Right lobe of liver (tissue), 6 donors: ENCODE data around the gene ARMC9. TPM values are rescaled to one million over a fixed set of nuclear protein-coding genes. Genes with fewer than 3 reads are reported as not detected.
"Not testable (repeated sequence)": the region's sequence is repeated elsewhere in the genome, so short reads cannot be mapped to it uniquely, and the experiment has no call there.

Experiments used
- ATAC-seq, 4 donors: fragments of 200-7000 bp; cut with Tn5 transposase; one replicate each; pipeline ENCODE4 v1.9.1; 2020; ENCODE audit warnings: mild to moderate bottlenecking in 4 of 4, moderate library complexity in 4 of 4
- DNase-seq, 3 donors: peaks; one replicate each; pipeline ENCODE4 v3.0.0-alpha.2; 2020
- H3K27ac ChIP-seq, 3 donors: fragments of 200-600 bp; one replicate each; pipeline ENCODE4 v1.8.0; 2022
- H3K27me3 ChIP-seq, 2 donors: fragments of 200-600 bp; one replicate each; pipeline ENCODE4 v1.8.0; 2022
- H3K36me3 ChIP-seq, 4 donors: fragments of 200-600 bp; sonication (generic) in 1 of 4; one replicate each; pipeline versions ENCODE4 v1.5.1 to v1.8.0; 2017 to 2022; ENCODE audit warnings: control low read depth in 1 of 4
- H3K4me1 ChIP-seq, 4 donors: fragments of 200-600 bp; sonication (generic) in 1 of 4; one replicate each; pipeline versions ENCODE4 v1.5.1 to v1.8.0; 2017 to 2022; ENCODE audit warnings: control low read depth in 1 of 4
- H3K4me3 ChIP-seq, 3 donors: fragments of 200-600 bp; one replicate each; pipeline ENCODE4 v1.8.0; 2022
- H3K9me3 ChIP-seq, 4 donors: fragments of 200-600 bp; sonication (generic) in 1 of 4; one replicate each; pipeline versions ENCODE4 v1.5.1 to v1.8.0; 2017 to 2022; ENCODE audit warnings: control low read depth in 1 of 4
- POLR2A ChIP-seq: fragments of 450-650 bp; IDR thresholded peaks from one replicate; pipeline ENCODE4 v1.6.1; 2017; ENCODE audit warnings: antibody characterized with exemption, mild to moderate bottlenecking
- WGBS: methylation state at CpG from one replicate; pipeline ENCODE4 v1.1.6; 2018; ENCODE audit warnings: low coverage, low lambda C conversion rate; ENCODE audit not compliant: insufficient coverage; ENCODE audit errors: missing lambda C conversion rate; 5-methylcytosine and 5-hydroxymethylcytosine counted together
- intact Hi-C, 2 donors: fragments of 100-400 bp; cut with DNase I; formaldehyde crosslinking; loops; one replicate each; pipeline versions ENCODE4 v1.11.2 to v1.14.1; 2022
- total RNA-seq, 6 experiments: library from RNA; depleted of rRNA in 2 of 6; stranded (reverse); fragments of >200 nt in 2 of 6; fragmentation: NEBNext Ultra II Directional in 3 of 6; extraction: Animal tissue kit (Norgen Biotek cat#: 25700) in 3 of 6; gene quantifications; one replicate each; pipeline versions ENCODE4 v1.1.0 to v1.2.4, GENCODE V29; 2016 to 2023
- TF ChIP-seq, protein P1 (sequence below), 4 donors: fragments of 200-600 bp in 3 of 4; fragments of 450-650 bp in 1 of 4; IDR thresholded peaks; one replicate each; pipeline versions ENCODE4 v1.5.1 to v1.8.0; 2016 to 2022; ENCODE audit warnings: antibody characterized with exemption in 4 of 4, mild to moderate bottlenecking in 2 of 4
- donor health status: DM: no; HTN: yes; CAD: no.
- donor health status: DM: no; HTN: no; CAD: no.
- donor health status: DM: no; HTN: no; CAD: no.
- donor health status: DM: no; HTN: yes; CAD: no.
- donor health status: DM: no; HTN: yes; CAD: no.

ARMC9 gene
- total RNA-seq, 6 experiments from 2014 or later, result 1.5 to 7.7 (median 2.4) TPM

GRCh38 chr2:231246171-231246842 lies 47.9 kb downstream of the ARMC9 start:
- 84% methylated on average over 6 of the region's 7 CpGs for WGBS
- Histone ChIP-seq H3K27me3 (no peaks in the 10 kb centered on the region), H3K36me3 (no peaks in the 10 kb centered on the region), H3K4me1 (no peaks in the 10 kb centered on the region), H3K27ac (no peak overlapping the region), H3K4me3 (no peak overlapping the region), H3K9me3 (no peaks in the 10 kb centered on the region)
- no peak for ATAC-seq
- no peak for DNase-seq
- intact Hi-C loops, result no loop called here
- TF ChIP-seq, protein P1, sequence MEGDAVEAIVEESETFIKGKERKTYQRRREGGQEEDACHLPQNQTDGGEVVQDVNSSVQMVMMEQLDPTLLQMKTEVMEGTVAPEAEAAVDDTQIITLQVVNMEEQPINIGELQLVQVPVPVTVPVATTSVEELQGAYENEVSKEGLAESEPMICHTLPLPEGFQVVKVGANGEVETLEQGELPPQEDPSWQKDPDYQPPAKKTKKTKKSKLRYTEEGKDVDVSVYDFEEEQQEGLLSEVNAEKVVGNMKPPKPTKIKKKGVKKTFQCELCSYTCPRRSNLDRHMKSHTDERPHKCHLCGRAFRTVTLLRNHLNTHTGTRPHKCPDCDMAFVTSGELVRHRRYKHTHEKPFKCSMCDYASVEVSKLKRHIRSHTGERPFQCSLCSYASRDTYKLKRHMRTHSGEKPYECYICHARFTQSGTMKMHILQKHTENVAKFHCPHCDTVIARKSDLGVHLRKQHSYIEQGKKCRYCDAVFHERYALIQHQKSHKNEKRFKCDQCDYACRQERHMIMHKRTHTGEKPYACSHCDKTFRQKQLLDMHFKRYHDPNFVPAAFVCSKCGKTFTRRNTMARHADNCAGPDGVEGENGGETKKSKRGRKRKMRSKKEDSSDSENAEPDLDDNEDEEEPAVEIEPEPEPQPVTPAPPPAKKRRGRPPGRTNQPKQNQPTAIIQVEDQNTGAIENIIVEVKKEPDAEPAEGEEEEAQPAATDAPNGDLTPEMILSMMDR (IDR thresholded peaks at IDR 0.05), result no peak
- no peak for TF ChIP-seq POLR2A

DNA sequence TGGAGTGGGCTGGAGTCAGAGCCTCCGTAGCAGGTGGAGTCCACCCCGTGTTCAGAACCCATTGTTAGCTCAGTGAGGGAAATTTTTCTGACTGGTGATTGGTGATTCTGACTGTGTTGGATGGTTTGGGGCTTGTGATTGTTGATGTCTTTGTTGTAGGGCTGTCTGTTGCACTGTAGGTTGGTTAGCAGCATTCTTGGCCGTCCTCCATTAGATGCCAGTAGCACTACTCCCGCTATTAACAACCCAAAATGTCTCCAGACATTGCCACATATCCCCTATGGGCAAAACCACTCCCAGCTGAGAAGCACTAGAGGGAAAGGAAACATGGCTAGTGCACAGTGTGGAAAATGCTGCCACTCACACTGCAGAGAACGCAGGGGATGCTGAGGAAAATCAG lies 51.7 kb downstream of the ARMC9 start:
- H3K4me1 ChIP-seq, result no peaks in the 10 kb centered on the region
- DNase-seq (no peak), ATAC-seq (no peak)
- H3K36me3 ChIP-seq, result no peaks in the 10 kb centered on the region
- TF ChIP-seq, protein P1 (IDR thresholded peaks at IDR 0.05), result no peak
- no peak for TF ChIP-seq POLR2A
- H3K9me3 ChIP-seq, result no peaks in the 10 kb centered on the region
- H3K4me3 ChIP-seq, result no peak overlapping the region
- no peaks in the 10 kb centered on the region for H3K27me3 ChIP-seq
- no peak overlapping the region for H3K27ac ChIP-seq
- intact Hi-C loops, result no loop called here
- WGBS, result 82% methylated on average over 1 of the region's 5 CpGs

GRCh38 chr2:231250698-231251097 lies 52.3 kb downstream of the ARMC9 start:
- Histone ChIP-seq H3K27me3 (no peaks in the 10 kb centered on the region), H3K9me3 (no peaks in the 10 kb centered on the region), H3K27ac (no peak overlapping the region), H3K36me3 (no peaks in the 10 kb centered on the region), H3K4me1 (no peaks in the 10 kb centered on the region), H3K4me3 (no peak overlapping the region)
- intact Hi-C loops, result no loop called here
- WGBS, result 58% methylated on average over 3 of the region's 3 CpGs
- ATAC-seq, result no peak
- TF ChIP-seq, protein P1 (IDR thresholded peaks at IDR 0.05), result no peak
- DNase-seq, result no peak

DNA sequence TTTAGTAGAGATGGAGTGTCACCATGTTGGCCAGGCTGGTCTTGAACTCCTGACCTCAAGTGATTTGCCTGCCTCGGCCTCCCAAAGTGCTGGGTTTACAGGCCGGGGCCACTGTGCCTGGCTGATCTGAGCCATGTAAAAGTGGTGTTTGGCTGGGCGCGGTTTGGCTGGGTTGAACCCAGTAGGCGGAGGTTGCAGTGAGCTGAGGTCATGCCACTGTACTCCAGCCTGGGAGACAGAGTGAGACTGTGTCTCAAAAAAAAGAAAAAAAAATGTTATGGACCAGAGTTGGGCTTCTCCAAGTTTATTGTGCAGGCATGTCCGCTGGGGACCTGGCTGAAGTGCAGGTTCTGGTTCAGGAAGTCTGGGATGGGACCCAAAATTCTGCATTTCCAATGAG lies 54.9 kb downstream of the ARMC9 start:
- H3K9me3 ChIP-seq, H3K36me3 ChIP-seq, H3K27ac ChIP-seq, H3K4me3 ChIP-seq, ATAC-seq, DNase-seq, H3K4me1 ChIP-seq, H3K27me3 ChIP-seq, intact Hi-C loops: not testable (repeated sequence)
- 90% methylated on average over 2 of the region's 6 CpGs for WGBS

DNA sequence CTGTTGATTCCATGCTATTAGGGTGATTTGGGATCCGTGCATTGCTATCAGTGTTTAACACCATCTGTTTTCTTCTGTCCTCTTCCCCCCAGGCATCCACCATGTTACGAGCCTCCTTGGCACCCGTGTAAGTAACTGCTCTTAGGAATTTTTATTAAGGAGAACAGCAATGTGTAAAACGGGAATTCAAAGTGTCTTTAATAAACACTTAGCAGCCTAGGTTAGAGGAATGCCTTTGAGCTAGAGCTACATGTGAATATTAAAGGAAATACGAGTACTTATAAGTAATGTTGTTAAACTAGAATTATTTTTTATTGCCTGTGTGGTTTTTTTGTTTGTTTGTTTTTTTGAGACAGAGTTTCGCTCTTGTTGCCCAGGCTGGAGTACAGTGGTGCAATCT lies 58.1 kb downstream of the ARMC9 start:
- ATAC-seq, result no peak

More for the DNA sequence above, 58.1 kb downstream of the ARMC9 start:
- Histone ChIP-seq H3K4me3 (no peak overlapping the region), H3K27ac (no peak overlapping the region), H3K27me3 (no peaks in the 10 kb centered on the region), H3K4me1 (no peaks in the 10 kb centered on the region), H3K36me3 (no peaks in the 10 kb centered on the region), H3K9me3 (no peaks in the 10 kb centered on the region)
- TF ChIP-seq, protein P1 (IDR thresholded peaks at IDR 0.05), result no peak
- TF ChIP-seq POLR2A, result no peak
- WGBS, result 81% methylated on average over 6 of the region's 6 CpGs
- intact Hi-C loops, result no loop called here
- DNase-seq, result no peak
